ENCODE results near the gene MAML3.

Gene MAML3

GRCh38 chr4:139672215-139672614 is 481.8 kb downstream of the MAML3 start:
- H3K4me3 ChIP-seq (ENCODE audit: low read length) = no peak overlapping the region
- peaks cover 13% of the 10 kb centered on the region for H3K4me1 ChIP-seq (ENCODE audit: low read length)

GRCh38 chr4:139670775-139671174 is 483.2 kb downstream of the MAML3 start:
- Histone ChIP-seq H3K4me3 (ENCODE audit: low read length) (no peak overlapping the region), H3K4me2 (ENCODE audit: low read length) (no peak overlapping the region), H3K4me1 (ENCODE audit: low read length) (peaks cover 13% of the 10 kb centered on the region), H3K27ac (ENCODE audit: low read length) (no peak overlapping the region), H3K9me3 (ENCODE audit: insufficient read depth, low read length) (no peaks in the 10 kb centered on the region), H3K9ac (ENCODE audit: low read length) (no peak overlapping the region), H4K20me1 (ENCODE audit: insufficient read depth, low read length) (no peaks in the 10 kb centered on the region), H3K27me3 (ENCODE audit: low read depth, low read length) (peaks cover 5% of the 10 kb centered on the region; the same call in 1 of the 2 replicates), H3K79me2 (ENCODE audit: low read length) (no peaks in the 10 kb centered on the region), H3K36me3 (replicated peaks; ENCODE audit: low read depth, low read length) (no peaks in the 10 kb centered on the region), H2AFZ (ENCODE audit: low read depth, low read length) (no peak overlapping the region)
- TF ChIP-seq EZH2phosphoT487 (IDR thresholded peaks at IDR 0.05; ENCODE audit: low read depth) (no peak), CTCF (IDR thresholded peaks at IDR 0.05; ENCODE audit: low read depth, low read length) (no peak)

More at GRCh38 chr4:139672215-139672614, 481.8 kb downstream of the MAML3 start:
- no peaks in the 10 kb centered on the region for H3K79me2 ChIP-seq (ENCODE audit: low read length)
- no peak overlapping the region for H2AFZ ChIP-seq (ENCODE audit: low read depth, low read length)
- no peak overlapping the region for H3K4me2 ChIP-seq (ENCODE audit: low read length)
- H3K9ac ChIP-seq (ENCODE audit: low read length) = no peak overlapping the region
- H3K27me3 ChIP-seq (ENCODE audit: low read depth, low read length) = peaks cover 5% of the 10 kb centered on the region; the same call in 1 of the 2 replicates
- no peaks in the 10 kb centered on the region for H3K36me3 ChIP-seq (replicated peaks; ENCODE audit: low read depth, low read length)
- TF ChIP-seq CTCF (IDR thresholded peaks at IDR 0.05; ENCODE audit: low read depth, low read length) (no peak), EZH2phosphoT487 (IDR thresholded peaks at IDR 0.05; ENCODE audit: low read depth) (no peak)
- no peaks in the 10 kb centered on the region for H3K9me3 ChIP-seq (ENCODE audit: insufficient read depth, low read length)
- H4K20me1 ChIP-seq (ENCODE audit: insufficient read depth, low read length) = no peaks in the 10 kb centered on the region
- no peak overlapping the region for H3K27ac ChIP-seq (ENCODE audit: low read length)

GRCh38 chr4:139669890-139670289 is 484.1 kb downstream of the MAML3 start:
- Histone ChIP-seq H3K79me2 (ENCODE audit: low read length) (no peaks in the 10 kb centered on the region), H3K9me3 (ENCODE audit: insufficient read depth, low read length) (no peaks in the 10 kb centered on the region), H3K9ac (ENCODE audit: low read length) (no peak overlapping the region)

GRCh38 chr4:139669335-139669734 is 484.6 kb downstream of the MAML3 start:
- no peak overlapping the region for H3K4me2 ChIP-seq (ENCODE audit: low read length)
- no peak overlapping the region for H3K4me3 ChIP-seq (ENCODE audit: low read length)
- H3K4me1 ChIP-seq (ENCODE audit: low read length) = peaks cover 5% of the 10 kb centered on the region; the same call in 1 of the 2 replicates
- H3K36me3 ChIP-seq (replicated peaks; ENCODE audit: low read depth, low read length) = no peaks in the 10 kb centered on the region
- no peaks in the 10 kb centered on the region for H3K9me3 ChIP-seq (ENCODE audit: insufficient read depth, low read length)
- no peaks in the 10 kb centered on the region for H4K20me1 ChIP-seq (ENCODE audit: insufficient read depth, low read length)
- TF ChIP-seq EZH2phosphoT487 (IDR thresholded peaks at IDR 0.05; ENCODE audit: low read depth) (no peak), CTCF (IDR thresholded peaks at IDR 0.05; ENCODE audit: low read depth, low read length) (no peak)
- no peak overlapping the region for H3K27ac ChIP-seq (ENCODE audit: low read length)
- H2AFZ ChIP-seq (ENCODE audit: low read depth, low read length) = no peak overlapping the region
- H3K9ac ChIP-seq (ENCODE audit: low read length) = no peak overlapping the region
- H3K27me3 ChIP-seq (ENCODE audit: low read depth, low read length) = peaks cover 5% of the 10 kb centered on the region; the same call in 1 of the 2 replicates
- no peaks in the 10 kb centered on the region for H3K79me2 ChIP-seq (ENCODE audit: low read length)

More at GRCh38 chr4:139669890-139670289, 484.1 kb downstream of the MAML3 start:
- Histone ChIP-seq H3K4me1 (ENCODE audit: low read length) (peaks cover 10% of the 10 kb centered on the region), H2AFZ (ENCODE audit: low read depth, low read length) (no peak overlapping the region), H3K4me3 (ENCODE audit: low read length) (no peak overlapping the region), H3K27me3 (ENCODE audit: low read depth, low read length) (peaks cover 5% of the 10 kb centered on the region; the same call in 1 of the 2 replicates), H3K4me2 (ENCODE audit: low read length) (no peak overlapping the region), H3K27ac (ENCODE audit: low read length) (no peak overlapping the region), H3K36me3 (replicated peaks; ENCODE audit: low read depth, low read length) (no peaks in the 10 kb centered on the region), H4K20me1 (ENCODE audit: insufficient read depth, low read length) (no peaks in the 10 kb centered on the region)
- TF ChIP-seq EZH2phosphoT487 (IDR thresholded peaks at IDR 0.05; ENCODE audit: low read depth) (no peak), CTCF (IDR thresholded peaks at IDR 0.05; ENCODE audit: low read depth, low read length) (no peak)
